Ascending aorta (tissue), 2 donors: ENCODE data around the gene FXYD4. TPM values are rescaled to one million over a fixed set of nuclear protein-coding genes. Genes with fewer than 3 reads are reported as not detected.

Experiments
- DNase-seq, 2 donors: peaks; one replicate each; pipeline ENCODE4 v3.0.0-alpha.2; 2019; ENCODE audit warnings: low spot score in 2 of 2
- H3K27ac ChIP-seq, 2 donors: fragments of 200-600 bp; sonication (generic); one replicate each; pipeline ENCODE4 v1.5.1; 2016 to 2017; ENCODE audit warnings: mild to moderate bottlenecking in 1 of 2
- H3K27me3 ChIP-seq: fragments of 200-600 bp; sonication (generic); one replicate; pipeline ENCODE4 v1.5.1; 2017
- H3K36me3 ChIP-seq, 2 donors: fragments of 200-600 bp; sonication (generic); one replicate each; pipeline ENCODE4 v1.5.1; 2016
- H3K4me1 ChIP-seq, 2 donors: fragments of 200-600 bp; sonication (generic); one replicate each; pipeline ENCODE4 v1.5.1; 2016 to 2017; ENCODE audit warnings: mild to moderate bottlenecking in 1 of 2
- H3K4me3 ChIP-seq, 2 donors: fragments of 200-600 bp; sonication (generic); one replicate each; pipeline ENCODE4 v1.5.1; 2016 to 2017; ENCODE audit warnings: mild to moderate bottlenecking in 1 of 2
- H3K9me3 ChIP-seq, 2 donors: fragments of 200-600 bp; sonication (generic); one replicate each; pipeline ENCODE4 v1.5.1; 2016
- intact Hi-C: fragments of 100-400 bp; cut with DNase I; formaldehyde crosslinking; loops from one replicate; pipeline ENCODE4 v1.15.1; 2023
- total RNA-seq: library from RNA; depleted of rRNA; stranded (reverse); fragments of >200 nt; gene quantifications from one replicate; pipeline ENCODE4 v1.1.0, GENCODE V29; 2016
- TF ChIP-seq, protein P1 (sequence below), 3 experiments: fragments of 200-600 bp in 2 of 3; fragments of 450-650 bp in 1 of 3; sonication (generic) in 2 of 3; IDR thresholded peaks; one replicate each; pipeline ENCODE4 v1.5.1; 2016 to 2019; ENCODE audit warnings: antibody characterized with exemption in 3 of 3, mild to moderate bottlenecking in 1 of 3, moderate library complexity in 1 of 3

Gene FXYD4
- total RNA-seq, 1 donor from 2014 or later, result not detected

DNA sequence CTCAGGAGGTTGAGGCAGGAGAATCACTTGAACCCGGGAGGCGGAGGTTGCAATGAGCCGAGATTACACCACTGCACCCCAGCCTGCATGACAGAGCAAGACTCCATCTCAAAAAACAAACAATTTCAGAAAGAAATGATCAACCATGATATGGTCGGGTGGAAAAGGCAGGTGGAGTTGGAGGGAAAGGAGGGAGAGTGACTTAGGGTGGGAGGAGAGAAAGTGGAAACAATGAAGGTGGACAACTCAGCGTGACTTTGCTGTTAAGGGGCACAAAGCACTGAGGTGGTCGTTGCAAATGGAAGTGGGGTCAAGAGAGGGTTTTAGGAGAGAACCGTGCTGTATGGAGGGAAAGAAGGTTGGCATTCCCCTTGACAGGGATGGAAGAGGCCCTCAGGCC, 30.0 kb upstream of the FXYD4 start:
- DNase-seq, result no peak
- Histone ChIP-seq H3K27ac (no peak overlapping the region), H3K9me3 (no peaks in the 10 kb centered on the region), H3K27me3 (no peaks in the 10 kb centered on the region), H3K4me3 (no peak overlapping the region), H3K36me3 (no peaks in the 10 kb centered on the region), H3K4me1 (no peaks in the 10 kb centered on the region)
- TF ChIP-seq, protein P1, sequence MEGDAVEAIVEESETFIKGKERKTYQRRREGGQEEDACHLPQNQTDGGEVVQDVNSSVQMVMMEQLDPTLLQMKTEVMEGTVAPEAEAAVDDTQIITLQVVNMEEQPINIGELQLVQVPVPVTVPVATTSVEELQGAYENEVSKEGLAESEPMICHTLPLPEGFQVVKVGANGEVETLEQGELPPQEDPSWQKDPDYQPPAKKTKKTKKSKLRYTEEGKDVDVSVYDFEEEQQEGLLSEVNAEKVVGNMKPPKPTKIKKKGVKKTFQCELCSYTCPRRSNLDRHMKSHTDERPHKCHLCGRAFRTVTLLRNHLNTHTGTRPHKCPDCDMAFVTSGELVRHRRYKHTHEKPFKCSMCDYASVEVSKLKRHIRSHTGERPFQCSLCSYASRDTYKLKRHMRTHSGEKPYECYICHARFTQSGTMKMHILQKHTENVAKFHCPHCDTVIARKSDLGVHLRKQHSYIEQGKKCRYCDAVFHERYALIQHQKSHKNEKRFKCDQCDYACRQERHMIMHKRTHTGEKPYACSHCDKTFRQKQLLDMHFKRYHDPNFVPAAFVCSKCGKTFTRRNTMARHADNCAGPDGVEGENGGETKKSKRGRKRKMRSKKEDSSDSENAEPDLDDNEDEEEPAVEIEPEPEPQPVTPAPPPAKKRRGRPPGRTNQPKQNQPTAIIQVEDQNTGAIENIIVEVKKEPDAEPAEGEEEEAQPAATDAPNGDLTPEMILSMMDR (IDR thresholded peaks at IDR 0.05), result no peak
- intact Hi-C loops, result no loop called here

DNA sequence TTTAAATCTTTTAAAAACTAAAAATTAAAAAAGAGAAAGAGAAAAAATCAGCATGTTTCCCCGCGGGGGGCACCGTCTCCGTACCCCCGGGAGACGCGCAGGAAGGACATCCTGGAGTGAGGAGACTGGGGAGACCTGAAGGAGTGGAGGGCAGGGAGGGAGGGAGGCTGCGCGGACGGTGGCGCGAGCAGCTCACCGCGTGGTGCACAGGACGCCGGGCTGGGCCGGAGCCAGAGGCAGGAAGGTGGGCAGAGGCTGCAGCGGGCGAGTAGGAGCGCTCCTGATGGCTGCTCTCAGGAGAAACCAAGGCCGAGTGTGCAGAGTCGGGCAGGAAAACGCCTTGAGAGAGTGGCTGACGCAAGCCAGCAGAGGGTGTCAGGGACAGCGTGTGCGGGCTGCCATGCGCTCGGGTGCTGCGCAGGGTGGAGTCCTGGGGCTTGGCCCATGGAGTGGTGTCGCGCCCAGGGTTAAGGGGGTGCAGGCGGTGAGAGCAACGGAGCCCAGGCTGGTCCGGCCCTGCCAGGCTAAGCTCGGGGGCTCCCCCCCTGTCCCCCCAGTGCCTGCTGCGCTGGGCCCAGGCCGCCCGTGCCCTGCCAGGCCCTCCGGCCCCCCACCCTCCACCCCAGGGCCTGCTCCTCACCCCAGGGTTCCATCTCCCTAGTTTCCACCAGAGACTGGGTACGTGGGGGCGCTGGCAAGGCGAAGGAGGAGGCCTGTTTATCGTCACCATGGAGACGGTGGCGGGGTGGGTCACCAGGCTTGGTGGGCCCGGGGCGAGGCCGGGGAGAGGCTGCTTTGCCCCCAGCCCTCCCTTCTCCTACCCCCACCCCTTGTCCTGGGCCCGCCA, 28.9 kb upstream of the FXYD4 start:
- Histone ChIP-seq H3K27ac (no peak overlapping the region), H3K27me3 (no peaks in the 10 kb centered on the region), H3K4me3 (no peak overlapping the region), H3K4me1 (no peaks in the 10 kb centered on the region), H3K36me3 (no peaks in the 10 kb centered on the region), H3K9me3 (no peaks in the 10 kb centered on the region)
- TF ChIP-seq, protein P1 (IDR thresholded peaks at IDR 0.05), result no peak
- no peak for DNase-seq
- intact Hi-C loops, result no loop called here

DNA sequence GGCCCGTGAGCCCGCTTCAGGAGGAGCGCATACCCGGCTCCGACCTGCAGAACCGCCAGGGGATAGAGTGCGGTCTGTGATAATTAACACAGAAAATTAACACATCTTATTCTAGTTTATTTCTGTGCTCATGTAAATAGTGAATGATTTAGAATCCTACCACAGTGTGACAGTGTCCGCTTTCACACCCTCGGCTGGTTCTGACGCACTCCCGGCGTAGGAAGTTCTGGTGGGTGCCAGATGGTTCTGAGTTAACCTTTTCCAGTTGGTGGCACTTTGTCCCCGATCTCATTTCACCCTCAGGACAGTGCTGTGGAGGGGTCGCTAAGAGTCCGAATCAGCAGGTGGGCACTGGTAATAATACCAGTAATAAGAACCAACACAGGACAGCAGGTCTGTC, 28.3 kb upstream of the FXYD4 start:
- Histone ChIP-seq H3K27me3 (no peaks in the 10 kb centered on the region), H3K9me3 (no peaks in the 10 kb centered on the region), H3K4me1 (no peaks in the 10 kb centered on the region), H3K27ac (no peak overlapping the region), H3K4me3 (no peak overlapping the region), H3K36me3 (no peaks in the 10 kb centered on the region)
- TF ChIP-seq, protein P1 (IDR thresholded peaks at IDR 0.05), result no peak
- no peak for DNase-seq
- intact Hi-C loops, result no loop called here

DNA sequence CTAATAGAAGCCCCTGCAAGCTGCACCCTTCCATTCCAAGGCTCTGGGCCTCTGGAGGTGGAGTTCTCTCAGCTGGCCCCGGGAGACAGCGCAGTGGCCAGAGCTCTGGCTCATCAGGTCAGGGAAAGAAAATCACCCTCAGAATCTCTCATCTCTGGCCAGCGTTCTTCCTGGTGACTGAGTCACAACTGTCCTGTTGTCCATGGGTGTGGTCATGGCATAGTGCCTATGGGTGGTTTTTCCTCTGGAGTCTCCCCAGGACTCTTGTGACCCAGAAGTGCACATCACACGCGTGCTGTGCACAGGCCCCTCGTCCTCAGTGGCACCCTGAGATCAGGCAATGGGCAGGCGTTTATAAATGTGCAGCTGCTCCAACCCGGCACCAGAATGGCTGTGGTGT, 27.4 kb upstream of the FXYD4 start:
- Histone ChIP-seq H3K27me3 (no peaks in the 10 kb centered on the region), H3K36me3 (no peaks in the 10 kb centered on the region), H3K4me3 (no peak overlapping the region), H3K27ac (no peak overlapping the region), H3K9me3 (no peaks in the 10 kb centered on the region), H3K4me1 (no peaks in the 10 kb centered on the region)
- intact Hi-C loops, result no loop called here
- DNase-seq, result no peak
- TF ChIP-seq, protein P1 (IDR thresholded peaks at IDR 0.05), result no peak

DNA sequence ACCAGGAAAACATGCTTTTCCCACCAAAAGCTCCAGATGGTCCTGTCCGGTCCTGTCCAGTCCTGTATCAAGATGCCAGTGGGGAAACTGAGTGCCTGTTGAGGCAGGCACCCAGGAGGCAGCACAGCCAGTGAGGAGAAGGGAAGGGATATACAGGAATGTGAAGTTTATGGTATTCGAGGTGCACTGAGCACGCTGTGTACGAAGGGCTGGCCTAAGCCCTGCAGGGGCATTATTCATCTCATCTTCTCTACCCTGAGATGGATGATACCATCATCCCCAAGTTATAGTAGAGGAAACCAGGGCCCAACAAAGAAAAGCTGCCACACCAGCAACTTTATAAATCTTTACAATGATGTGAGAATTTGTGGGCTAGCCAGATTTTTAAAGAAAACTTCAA, 23.4 kb upstream of the FXYD4 start:
- TF ChIP-seq, protein P1 (IDR thresholded peaks at IDR 0.05), result no peak

More for the DNA sequence above, 23.4 kb upstream of the FXYD4 start:
- H3K4me1 ChIP-seq, result no peaks in the 10 kb centered on the region
- H3K9me3 ChIP-seq, result no peaks in the 10 kb centered on the region
- no peaks in the 10 kb centered on the region for H3K27me3 ChIP-seq
- no peak overlapping the region for H3K4me3 ChIP-seq
- intact Hi-C loops, result no loop called here
- no peak overlapping the region for H3K27ac ChIP-seq
- DNase-seq, result no peak
- H3K36me3 ChIP-seq, result no peaks in the 10 kb centered on the region
